Right lobe of liver (tissue), 6 donors: ENCODE results near the gene MKRN1. TPM values are rescaled to one million over a fixed set of nuclear protein-coding genes. Genes with fewer than 3 reads are reported as not detected.
"Not testable (repeated sequence)": the region's sequence is repeated elsewhere in the genome, so short reads cannot be mapped to it uniquely, and the experiment has no call there.

ENCODE experiments used
- ATAC-seq, 4 donors: fragments of 200-7000 bp; cut with Tn5 transposase; one replicate each; pipeline ENCODE4 v1.9.1; 2020; ENCODE audit warnings: mild to moderate bottlenecking in 4 of 4, moderate library complexity in 4 of 4
- DNase-seq, 3 donors: peaks; one replicate each; pipeline ENCODE4 v3.0.0-alpha.2; 2020
- H3K27ac ChIP-seq, 3 donors: fragments of 200-600 bp; one replicate each; pipeline ENCODE4 v1.8.0; 2022
- H3K27me3 ChIP-seq, 2 donors: fragments of 200-600 bp; one replicate each; pipeline ENCODE4 v1.8.0; 2022
- H3K36me3 ChIP-seq, 4 donors: fragments of 200-600 bp; sonication (generic) in 1 of 4; one replicate each; pipeline versions ENCODE4 v1.5.1 to v1.8.0; 2017 to 2022; ENCODE audit warnings: control low read depth in 1 of 4
- H3K4me1 ChIP-seq, 4 donors: fragments of 200-600 bp; sonication (generic) in 1 of 4; one replicate each; pipeline versions ENCODE4 v1.5.1 to v1.8.0; 2017 to 2022; ENCODE audit warnings: control low read depth in 1 of 4
- H3K4me3 ChIP-seq, 3 donors: fragments of 200-600 bp; one replicate each; pipeline ENCODE4 v1.8.0; 2022
- H3K9me3 ChIP-seq, 4 donors: fragments of 200-600 bp; sonication (generic) in 1 of 4; one replicate each; pipeline versions ENCODE4 v1.5.1 to v1.8.0; 2017 to 2022; ENCODE audit warnings: control low read depth in 1 of 4
- CTCF ChIP-seq, 4 donors: fragments of 200-600 bp in 3 of 4; fragments of 450-650 bp in 1 of 4; IDR thresholded peaks; one replicate each; pipeline versions ENCODE4 v1.5.1 to v1.8.0; 2016 to 2022; ENCODE audit warnings: antibody characterized with exemption in 4 of 4, mild to moderate bottlenecking in 2 of 4
- POLR2A ChIP-seq: fragments of 450-650 bp; IDR thresholded peaks from one replicate; pipeline ENCODE4 v1.6.1; 2017; ENCODE audit warnings: antibody characterized with exemption, mild to moderate bottlenecking
- WGBS: methylation state at CpG from one replicate; pipeline ENCODE4 v1.1.6; 2018; ENCODE audit warnings: low coverage, low lambda C conversion rate; ENCODE audit not compliant: insufficient coverage; ENCODE audit errors: missing lambda C conversion rate; 5-methylcytosine and 5-hydroxymethylcytosine counted together
- intact Hi-C, 2 donors: fragments of 100-400 bp; cut with DNase I; formaldehyde crosslinking; loops; one replicate each; pipeline versions ENCODE4 v1.11.2 to v1.14.1; 2022
- total RNA-seq, 6 experiments: library from RNA; depleted of rRNA in 2 of 6; stranded (reverse); fragments of >200 nt in 2 of 6; fragmentation: NEBNext Ultra II Directional in 3 of 6; extraction: Animal tissue kit (Norgen Biotek cat#: 25700) in 3 of 6; gene quantifications; one replicate each; pipeline versions ENCODE4 v1.1.0 to v1.2.4, GENCODE V29; 2016 to 2023
- donor health status: DM: no; HTN: yes; CAD: no.
- donor health status: DM: no; HTN: no; CAD: no.
- donor health status: DM: no; HTN: no; CAD: no.
- donor health status: DM: no; HTN: yes; CAD: no.
- donor health status: DM: no; HTN: yes; CAD: no.

Gene MKRN1
- total RNA-seq, 6 experiments from 2014 or later: 27.0 to 49.3 (median 32.8) TPM

- DNase-seq (no peak), ATAC-seq (no peak)
- Histone ChIP-seq H3K27ac (no peak overlapping the region), H3K27me3 (no peaks in the 10 kb centered on the region), H3K9me3 (no peaks in the 10 kb centered on the region), H3K36me3 (peaks cover 8 to 55% (median 25%) of the 10 kb centered on the region in 4 donors), H3K4me1 (peaks cover 0 to 12% (median 0%) of the 10 kb centered on the region in 4 donors), H3K4me3 (no peak overlapping the region)
- 73% methylated on average over 7 of the region's 8 CpGs for WGBS
- no peak for TF ChIP-seq POLR2A
- TF ChIP-seq CTCF (IDR thresholded peaks at IDR 0.05): no peak
- intact Hi-C loops: no loop called here
These were observed 24.7 kb downstream of the MKRN1 start for GRCh38 chr7:140454657-140455015.

GRCh38 chr7:140453785-140454656 lies 25.3 kb downstream of the MKRN1 start:
- ATAC-seq, H3K4me3 ChIP-seq, H3K27me3 ChIP-seq, intact Hi-C loops, DNase-seq, H3K9me3 ChIP-seq, H3K27ac ChIP-seq: not testable (repeated sequence)
- WGBS: 83% methylated on average over 9 of the region's 9 CpGs
- Histone ChIP-seq H3K4me1 (peaks cover 0 to 12% (median 0%) of the 10 kb centered on the region in 4 donors), H3K36me3 (peaks cover 8 to 49% (median 24%) of the 10 kb centered on the region in 4 donors)

GRCh38 chr7:140453273-140453672 lies 26.0 kb downstream of the MKRN1 start:
- Histone ChIP-seq H3K4me3 (no peak overlapping the region), H3K4me1 (peaks cover 0 to 12% (median 0%) of the 10 kb centered on the region in 4 donors), H3K27ac (no peak overlapping the region), H3K9me3 (no peaks in the 10 kb centered on the region), H3K36me3 (peaks cover under 1 to 42% (median 20%) of the 10 kb centered on the region in 4 donors), H3K27me3 (no peaks in the 10 kb centered on the region)
- TF ChIP-seq POLR2A (no peak), CTCF (IDR thresholded peaks at IDR 0.05) (no peak)
- DNase-seq: no peak
- intact Hi-C loops: no loop called here
- ATAC-seq: no peak
- 80% methylated on average over 4 of the region's 4 CpGs for WGBS

GRCh38 chr7:140451716-140452115 lies 27.6 kb downstream of the MKRN1 start:
- intact Hi-C loops: no loop called here
- ATAC-seq (no peak), DNase-seq (no peak)
- TF ChIP-seq CTCF (IDR thresholded peaks at IDR 0.05) (no peak), POLR2A (no peak)
- no peak overlapping the region for H3K27ac ChIP-seq
- no peaks in the 10 kb centered on the region for H3K27me3 ChIP-seq
- no peak overlapping the region for H3K4me3 ChIP-seq
- H3K36me3 ChIP-seq: peaks cover 0 to 39% (median 19%) of the 10 kb centered on the region in 4 donors
- H3K4me1 ChIP-seq: peaks cover 0 to 3% (median 0%) of the 10 kb centered on the region in 4 donors
- 45% methylated on average over 1 of the region's 1 CpG for WGBS
- no peaks in the 10 kb centered on the region for H3K9me3 ChIP-seq

GRCh38 chr7:140448781-140449480 lies 30.4 kb downstream of the MKRN1 start:
- H3K27ac ChIP-seq: no peak overlapping the region
- H3K4me3 ChIP-seq: no peak overlapping the region
- 70% methylated on average over 3 of the region's 4 CpGs for WGBS
- DNase-seq (no peak), ATAC-seq (no peak)
- H3K9me3 ChIP-seq: no peaks in the 10 kb centered on the region
- no peaks in the 10 kb centered on the region for H3K4me1 ChIP-seq
- intact Hi-C loops: no loop called here
- TF ChIP-seq POLR2A (no peak), CTCF (IDR thresholded peaks at IDR 0.05) (no peak)
- H3K27me3 ChIP-seq: no peaks in the 10 kb centered on the region
- H3K36me3 ChIP-seq: peaks cover 0 to 13% (median 1%) of the 10 kb centered on the region in 4 donors
